Middle frontal gyrus (tissue), 1 donor: Measurements from ENCODE around the gene AGT.
"Not testable (repeated sequence)": the region's sequence is repeated elsewhere in the genome, so short reads cannot be mapped to it uniquely, and the experiment has no call there.

Source experiments
- DNase-seq: peaks from one replicate; pipeline ENCODE4 v3.0.0-alpha.2; 2015; ENCODE audit warnings: low spot score; ENCODE audit errors: extremely low spot score

The AGT gene

DNA sequence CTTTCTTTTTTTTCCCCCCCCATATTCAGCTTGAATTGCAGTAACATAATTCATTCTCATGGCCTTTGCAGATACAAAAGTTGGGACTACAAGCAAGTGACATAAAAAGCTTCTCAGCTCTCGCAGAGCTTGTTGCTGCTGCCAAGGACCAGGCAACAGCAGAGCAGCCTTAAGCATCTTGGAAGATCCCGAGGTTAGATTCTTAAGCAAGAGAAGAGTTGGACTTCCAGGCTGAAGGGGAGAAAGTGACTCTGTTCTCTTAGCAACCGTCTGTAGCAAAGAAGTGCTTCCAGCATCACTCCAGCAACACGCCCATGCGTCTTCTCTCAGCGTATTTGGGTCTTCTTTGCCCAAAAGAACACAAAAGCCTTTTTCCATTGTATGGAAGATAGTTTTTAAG, 20.7 kb downstream of the AGT start:
- peak; percentile 52 for DNase-seq

DNA sequence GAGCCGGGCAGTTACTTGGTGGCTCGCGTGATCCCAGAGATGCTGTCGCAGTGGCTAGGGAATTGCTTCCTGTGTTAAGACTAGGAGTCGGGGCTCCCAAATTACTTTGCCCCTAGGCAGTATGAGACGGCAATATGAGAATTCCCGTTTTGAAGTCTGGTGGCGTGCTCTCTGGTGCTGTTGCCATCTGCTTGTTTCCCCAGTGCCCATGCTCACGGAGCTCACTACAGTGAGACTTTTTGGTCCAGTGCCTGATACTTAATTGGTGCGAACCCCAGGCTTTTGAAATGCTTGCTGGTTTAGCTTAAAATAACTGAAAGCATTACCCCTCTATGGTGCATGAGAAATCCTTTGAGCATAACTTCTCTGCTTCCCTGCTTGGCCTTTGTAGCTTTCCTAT, 22.3 kb downstream of the AGT start:
- DNase-seq, result no peak

DNA sequence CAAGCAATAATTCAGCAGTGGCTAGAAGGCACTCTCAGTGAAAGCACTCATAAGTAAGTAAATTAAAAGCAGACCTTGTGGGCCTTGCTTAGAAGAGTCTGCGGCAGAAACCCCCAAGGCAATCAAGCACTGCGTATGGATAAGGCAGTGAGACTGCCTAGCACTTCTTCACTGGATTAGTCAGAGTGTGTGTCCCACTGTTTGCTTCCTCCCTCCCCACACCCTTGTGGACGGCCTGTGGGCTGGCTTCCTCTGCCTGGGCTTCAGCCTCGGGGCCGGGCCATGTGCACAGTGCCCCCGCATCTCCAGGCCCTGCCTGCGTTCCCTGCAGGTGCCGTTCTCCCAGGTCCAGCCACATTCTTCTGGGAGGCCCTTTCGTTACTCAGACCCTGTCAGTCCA, 23.8 kb downstream of the AGT start:
- DNase-seq, result no peak

DNA sequence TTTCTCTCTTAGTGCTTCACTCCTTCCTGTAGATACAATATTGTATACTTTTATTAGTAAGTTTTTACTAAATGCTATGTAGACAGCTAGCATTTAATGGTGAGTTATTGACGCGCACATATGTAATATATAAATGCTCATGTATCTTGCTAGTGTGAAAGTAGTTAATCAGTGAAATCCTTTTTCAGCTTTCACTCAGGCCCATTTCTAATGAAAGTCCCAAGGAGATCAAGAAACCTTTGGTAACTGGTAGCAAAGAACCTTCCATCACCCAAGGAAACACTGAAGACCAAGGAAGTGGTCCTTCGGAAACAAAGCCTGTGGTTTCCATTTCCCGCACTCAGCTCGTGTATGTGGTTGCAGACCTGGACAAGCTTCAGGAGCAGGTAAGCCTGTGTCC, 27.2 kb downstream of the AGT start:
- DNase-seq, result no peak

DNA sequence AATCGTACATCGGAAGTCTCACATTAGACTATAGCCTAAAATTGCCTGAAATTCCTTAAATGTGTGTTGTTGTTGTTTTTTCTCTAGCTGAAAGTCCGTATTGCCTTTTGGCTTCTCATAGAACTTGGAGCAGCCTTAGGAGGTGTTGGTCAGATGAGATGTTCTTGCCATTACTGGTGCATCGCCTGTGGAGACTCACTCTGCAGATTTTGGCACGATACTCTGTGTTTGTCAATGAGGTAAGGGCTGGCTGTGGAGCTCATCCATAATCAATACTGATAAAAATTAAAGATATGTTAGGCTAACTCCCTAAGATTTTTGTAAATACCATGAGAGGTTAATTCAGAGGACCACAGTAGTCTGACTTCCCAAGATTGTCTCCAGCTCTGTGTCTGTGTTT, 28.9 kb downstream of the AGT start:
- DNase-seq, result no peak

DNA sequence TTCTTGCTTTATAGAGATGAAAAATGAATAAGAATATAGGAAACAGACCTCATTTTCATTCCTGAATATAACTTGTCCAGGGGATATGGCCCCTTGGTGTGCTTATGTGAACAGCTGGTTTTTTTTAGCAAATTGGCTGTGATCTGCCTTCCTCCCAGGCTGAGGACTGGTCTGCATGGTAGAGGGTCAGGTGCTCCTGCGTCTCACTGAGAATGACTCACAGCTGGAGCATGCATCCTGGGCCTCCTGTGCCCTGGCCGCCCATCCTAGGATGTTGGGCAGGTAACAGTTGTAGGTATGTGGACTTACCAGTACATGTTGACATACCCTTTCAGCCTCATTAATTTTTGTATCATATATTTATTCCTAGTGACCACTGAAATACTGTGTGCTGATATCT, 29.8 kb downstream of the AGT start:
- no peak for DNase-seq

DNA sequence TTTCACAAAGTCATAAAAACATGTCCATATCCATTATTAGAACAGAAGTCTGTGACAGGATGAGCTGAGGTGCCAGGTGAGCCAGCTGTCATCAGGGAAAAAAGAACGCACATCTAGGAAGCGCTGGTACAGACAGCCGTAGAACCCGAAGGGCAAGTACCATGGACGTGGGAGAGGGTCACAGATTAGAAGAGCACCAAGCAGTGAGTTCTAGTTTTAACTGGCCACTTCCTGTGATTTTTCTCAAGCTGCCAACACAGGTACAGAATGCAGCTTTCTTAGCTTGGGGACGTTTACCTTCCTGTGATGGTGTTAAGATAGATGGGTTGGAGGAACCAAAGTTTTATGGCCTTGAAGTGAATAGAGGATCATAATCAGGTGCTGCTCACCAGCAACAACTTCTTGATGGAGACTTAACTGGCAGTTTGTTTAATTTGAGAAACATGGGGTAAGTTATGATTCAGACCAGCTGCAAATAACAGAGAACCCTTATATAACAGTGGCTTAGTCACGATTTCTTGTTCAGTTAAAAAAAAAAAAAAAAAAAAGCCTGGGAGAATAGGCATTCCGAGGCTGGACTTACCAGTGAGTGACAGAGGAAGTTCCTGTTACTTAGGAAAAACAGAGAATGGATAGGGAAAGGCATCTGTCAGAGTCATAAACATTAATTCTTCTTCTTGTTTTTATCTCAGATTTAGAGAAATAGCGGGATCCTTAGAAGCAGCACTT, 30.9 kb downstream of the AGT start:
- DNase-seq, result no peak

DNA sequence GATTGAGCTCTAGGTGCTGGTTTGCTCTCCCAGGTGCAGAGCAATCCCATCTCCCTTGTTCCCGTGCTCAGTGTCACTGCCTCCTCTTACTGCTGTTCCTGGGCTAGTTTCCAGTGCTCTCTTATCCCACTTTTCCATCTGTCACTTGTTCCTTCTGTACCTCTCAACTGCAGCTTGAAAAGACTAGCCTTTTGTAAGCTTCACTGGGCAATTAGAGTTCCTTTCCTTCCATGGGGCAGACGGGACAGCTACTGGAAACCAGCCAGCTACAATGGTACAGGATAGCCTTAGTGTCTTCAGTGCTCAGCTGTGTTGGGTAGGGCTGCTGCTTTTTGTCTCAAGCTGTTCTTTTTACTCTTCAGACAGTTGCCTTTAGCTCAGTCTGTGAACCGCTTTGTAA, 31.6 kb downstream of the AGT start:
- DNase-seq, result peak; percentile 63

DNA sequence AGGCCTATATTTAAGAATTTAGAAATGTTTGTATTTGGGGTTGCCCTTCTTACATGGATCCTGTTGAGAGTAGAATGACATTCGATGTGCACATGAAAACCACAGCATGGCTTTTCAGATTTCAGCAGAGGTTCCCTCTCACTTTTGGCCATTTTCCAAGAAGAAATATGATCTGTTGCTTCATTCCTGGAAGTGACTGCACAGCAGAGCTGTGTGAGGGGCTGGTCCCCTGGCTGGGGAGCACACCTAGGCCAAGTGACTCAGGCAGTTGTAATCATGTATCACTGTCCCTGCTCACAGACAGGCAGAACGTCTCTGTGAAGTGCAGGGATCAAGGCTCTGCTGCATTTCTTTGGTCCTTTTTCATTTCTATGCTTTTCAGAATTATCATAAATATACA, 32.3 kb downstream of the AGT start:
- no peak for DNase-seq

DNA sequence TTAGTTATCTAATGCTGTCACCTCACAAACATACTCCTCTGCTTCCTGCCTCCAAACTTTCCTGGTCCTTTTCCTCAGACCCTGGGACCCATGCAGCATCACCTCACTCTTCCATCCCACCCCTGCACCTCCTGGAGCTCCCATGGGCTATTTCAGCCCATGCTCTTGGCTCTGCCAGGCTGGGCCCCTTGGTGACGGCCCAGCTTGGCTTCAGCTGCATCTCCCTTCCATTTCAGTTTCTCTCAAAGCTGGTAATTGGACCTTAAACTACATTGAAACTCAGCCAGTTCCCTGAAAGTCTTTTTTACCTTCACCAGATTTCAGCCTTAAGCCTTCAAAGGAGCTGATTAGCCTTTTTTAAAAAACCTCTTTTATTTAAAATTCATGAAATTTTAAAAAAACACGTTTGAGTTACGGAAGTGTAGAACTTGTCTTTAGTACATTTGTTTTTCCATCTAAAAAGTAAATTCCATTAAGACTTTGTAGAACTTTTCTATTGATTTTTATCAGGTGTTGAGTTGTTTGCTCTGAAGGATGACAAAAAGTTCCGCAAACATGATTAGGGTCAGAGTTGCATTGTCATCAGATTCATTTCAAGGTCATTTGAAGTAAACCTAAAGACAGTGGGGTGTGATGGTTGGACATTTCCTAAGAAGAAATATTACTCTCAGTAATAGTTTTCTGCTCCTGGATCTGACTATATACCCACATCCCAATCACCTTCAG, 33.5 kb downstream of the AGT start:
- DNase-seq, result no peak

DNA sequence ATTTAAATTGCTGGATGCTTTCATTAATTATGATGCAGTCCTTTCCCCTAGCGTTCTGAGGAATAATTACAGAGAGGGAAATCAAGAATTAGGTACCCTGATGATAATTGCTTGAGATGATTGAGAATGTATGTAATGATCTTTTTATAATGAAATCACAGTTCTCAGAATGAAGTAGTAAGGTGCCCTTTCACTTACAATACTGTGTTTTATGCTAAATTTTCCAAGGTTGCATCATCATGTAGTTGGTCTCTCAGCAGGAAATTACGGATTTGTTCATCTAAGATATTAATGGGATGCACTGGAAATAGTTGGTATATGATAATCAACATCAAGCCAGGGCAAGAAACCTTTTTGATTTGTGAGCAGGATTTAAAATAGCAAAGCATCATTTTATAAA, 34.1 kb downstream of the AGT start:
- no peak for DNase-seq

DNA sequence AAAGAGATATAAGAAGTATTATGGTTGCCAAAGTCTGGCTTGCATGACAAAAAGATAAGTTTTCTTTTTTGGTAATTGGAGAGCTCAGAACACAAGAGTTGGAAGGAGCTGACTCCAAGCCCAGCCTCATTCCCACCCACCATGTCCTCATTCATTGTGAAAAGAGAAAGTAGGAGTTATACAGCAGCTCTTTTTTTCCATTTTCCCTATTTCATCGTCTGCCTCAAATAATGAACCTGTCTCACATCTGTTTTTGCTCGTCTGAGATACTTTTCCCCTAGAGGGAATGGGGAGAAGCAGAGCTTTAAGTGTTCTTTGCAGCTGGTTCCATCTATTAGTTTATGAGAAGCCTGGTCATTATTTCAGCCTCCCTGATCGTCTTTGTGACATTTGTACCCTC, 34.7 kb downstream of the AGT start:
- no peak for DNase-seq

DNA sequence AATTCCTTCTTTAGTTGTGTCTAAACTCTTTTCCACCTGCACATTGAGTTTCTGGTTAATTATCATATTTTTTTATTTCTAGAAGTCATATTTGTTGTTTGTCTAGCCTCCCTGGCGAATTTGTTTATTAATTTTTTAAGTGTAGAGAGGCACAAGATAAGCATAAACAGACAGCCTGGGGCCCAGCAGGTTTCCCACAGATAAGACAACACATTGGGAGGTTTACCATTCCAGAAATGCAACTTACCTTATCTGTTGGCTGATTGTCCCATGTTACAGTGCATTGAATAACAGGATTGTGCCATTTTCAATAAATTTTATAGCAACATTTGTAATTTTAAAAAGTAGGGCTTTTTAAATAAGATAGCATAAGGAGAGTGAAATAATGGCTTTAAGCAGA, 36.7 kb downstream of the AGT start:
- DNase-seq, result no peak

DNA sequence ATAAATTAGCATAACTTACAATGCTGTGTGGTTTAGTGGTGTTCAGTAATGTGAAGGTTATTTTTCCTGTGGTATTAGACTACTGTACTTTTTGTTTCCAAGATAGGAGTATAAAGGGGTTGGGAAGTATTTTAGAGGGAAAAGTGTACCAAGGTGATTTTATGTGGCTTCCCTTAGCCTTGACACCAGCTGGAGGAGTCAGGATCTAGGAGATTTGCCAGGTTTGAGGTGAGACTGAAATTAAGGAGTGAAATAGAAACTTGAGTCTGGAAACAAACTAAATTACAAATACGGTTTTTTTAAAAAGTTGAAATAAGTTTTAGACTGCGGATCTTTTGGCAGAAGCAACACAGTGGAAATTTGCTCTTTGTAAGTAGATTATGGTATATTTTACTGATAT, 39.3 kb downstream of the AGT start:
- no peak for DNase-seq

DNA sequence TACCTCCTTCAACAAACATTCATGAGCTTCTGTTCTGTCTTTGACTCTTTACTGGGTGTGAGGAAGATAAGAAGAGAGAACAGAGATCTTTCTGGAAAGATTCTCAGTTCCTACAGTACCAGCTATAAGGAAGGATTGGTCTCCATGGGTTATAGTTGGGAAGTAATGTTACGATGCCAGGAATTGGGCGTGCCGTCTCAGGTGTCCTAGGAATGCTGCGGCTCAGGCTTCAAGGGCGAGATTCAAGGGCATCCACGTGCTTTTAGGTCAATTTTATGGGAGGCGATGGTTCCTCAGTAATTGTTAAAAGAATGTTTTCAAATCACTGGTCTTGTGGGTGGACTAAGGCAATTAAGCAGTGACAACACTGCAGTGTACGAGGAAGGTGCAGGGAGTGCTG, 44.4 kb downstream of the AGT start:
- no peak for DNase-seq

DNA sequence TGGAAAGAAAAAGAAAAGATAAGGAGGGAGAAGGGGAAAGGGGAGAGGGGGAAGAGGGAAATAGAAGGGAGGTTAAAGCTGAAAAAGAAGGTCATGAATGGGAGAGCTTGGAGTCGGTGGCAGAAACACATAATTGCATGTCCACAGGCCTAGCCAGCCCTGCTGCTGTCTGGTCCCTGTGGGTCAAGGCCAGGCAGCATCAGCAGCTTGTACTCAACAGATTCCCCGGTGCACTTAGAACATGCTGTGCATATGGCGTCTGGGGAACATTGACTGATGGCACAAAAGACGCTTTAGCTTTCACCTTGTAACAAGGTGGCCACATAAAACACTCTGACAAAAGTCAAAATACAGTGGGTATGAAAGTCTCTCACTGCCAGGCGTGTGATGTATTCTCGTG, 45.7 kb downstream of the AGT start:
- DNase-seq, result no peak

DNA sequence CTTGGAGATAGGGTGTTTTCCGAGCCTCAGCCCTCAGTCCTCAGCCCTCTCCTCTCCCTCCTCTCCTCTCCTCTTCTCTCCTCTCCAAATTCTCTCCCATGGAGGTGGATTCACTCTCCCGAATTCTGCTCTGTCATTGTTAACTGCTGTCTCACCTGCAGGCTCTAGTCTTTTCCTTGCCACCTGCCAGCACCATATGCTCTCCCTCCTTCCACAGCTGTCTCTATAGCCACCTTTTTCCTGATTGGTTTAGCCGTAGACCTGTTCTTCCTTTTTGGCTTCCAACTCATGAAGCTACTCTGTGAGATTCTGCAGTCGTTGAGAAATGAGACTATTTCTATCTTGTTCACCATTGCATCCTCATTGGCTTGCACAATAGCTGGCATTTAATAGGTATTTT, 51.9 kb downstream of the AGT start:
- DNase-seq, result no peak

DNA sequence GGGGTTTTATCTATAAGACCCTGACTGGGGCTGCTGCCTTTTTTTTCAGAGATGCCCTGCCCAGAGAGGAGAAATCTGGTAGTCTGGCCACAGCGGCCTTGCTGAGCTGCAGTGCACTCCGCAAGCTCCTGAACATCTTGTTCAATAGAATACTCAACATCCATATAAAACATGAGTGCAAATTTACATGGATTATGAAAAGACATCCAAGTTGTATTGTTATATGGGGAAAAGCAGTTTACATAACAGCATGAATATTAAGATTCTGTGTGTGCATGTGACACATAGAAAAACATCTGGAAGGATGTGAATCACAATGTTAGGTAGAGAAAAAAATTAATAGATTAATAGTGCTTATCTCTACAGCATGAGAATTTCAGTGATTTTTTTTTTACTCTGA, 55.2 kb downstream of the AGT start:
- DNase-seq, result no peak

DNA sequence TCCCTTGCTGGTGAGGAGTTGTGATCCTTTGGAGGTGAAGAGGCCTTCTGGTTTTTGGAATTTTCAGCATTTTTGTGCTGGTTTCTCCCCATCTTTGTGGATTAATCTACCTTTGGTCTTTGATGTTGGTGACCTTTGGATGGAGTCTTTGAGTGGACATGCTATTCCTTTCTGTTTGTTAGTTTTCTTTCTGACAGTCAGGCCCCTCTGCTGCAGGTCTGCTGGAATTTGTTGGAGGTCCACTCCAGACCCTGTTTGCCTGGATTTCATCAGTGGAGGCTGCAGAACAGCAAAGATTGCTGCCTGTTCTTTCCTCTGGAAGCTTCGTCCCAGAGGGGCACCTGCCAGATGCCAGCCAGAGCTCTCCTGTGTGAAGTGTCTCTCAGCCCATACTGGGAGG, 55.8 kb downstream of the AGT start:
- not testable (repeated sequence) for DNase-seq

DNA sequence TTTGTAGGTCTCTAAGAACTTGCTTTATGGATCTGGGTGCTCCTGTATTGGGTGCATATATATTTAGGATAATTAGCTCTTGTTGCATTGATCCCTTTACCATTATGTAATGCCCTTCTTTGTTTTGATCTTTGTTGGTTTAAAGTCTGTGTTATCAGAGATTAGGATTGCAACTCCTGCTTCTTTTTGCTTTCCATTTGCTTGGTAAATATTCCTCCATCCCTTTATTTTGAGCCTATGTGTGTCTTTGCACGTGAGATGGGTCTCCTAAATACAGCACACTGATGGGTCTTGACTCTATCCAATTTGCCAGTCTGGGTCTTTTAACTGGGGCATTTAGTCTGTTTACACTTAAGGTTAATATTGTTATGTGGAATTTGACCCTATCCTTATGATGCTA, 57.2 kb downstream of the AGT start:
- not testable (repeated sequence) for DNase-seq
